GM21526 (cell line): ENCODE data around the gene PLA2G6.

Source experiments
- ATAC-seq: cut with Tn5 transposase; IDR thresholded peaks from one replicate; pipeline ENCODE4 v1.9.1; 2021; ENCODE audit warnings: moderate library complexity; ENCODE audit not compliant: unreplicated experiment, low FRiP score

Gene PLA2G6

GRCh38 chr22:38075105-38075825 lies 106.4 kb downstream of the PLA2G6 start:
- no peak for ATAC-seq

DNA sequence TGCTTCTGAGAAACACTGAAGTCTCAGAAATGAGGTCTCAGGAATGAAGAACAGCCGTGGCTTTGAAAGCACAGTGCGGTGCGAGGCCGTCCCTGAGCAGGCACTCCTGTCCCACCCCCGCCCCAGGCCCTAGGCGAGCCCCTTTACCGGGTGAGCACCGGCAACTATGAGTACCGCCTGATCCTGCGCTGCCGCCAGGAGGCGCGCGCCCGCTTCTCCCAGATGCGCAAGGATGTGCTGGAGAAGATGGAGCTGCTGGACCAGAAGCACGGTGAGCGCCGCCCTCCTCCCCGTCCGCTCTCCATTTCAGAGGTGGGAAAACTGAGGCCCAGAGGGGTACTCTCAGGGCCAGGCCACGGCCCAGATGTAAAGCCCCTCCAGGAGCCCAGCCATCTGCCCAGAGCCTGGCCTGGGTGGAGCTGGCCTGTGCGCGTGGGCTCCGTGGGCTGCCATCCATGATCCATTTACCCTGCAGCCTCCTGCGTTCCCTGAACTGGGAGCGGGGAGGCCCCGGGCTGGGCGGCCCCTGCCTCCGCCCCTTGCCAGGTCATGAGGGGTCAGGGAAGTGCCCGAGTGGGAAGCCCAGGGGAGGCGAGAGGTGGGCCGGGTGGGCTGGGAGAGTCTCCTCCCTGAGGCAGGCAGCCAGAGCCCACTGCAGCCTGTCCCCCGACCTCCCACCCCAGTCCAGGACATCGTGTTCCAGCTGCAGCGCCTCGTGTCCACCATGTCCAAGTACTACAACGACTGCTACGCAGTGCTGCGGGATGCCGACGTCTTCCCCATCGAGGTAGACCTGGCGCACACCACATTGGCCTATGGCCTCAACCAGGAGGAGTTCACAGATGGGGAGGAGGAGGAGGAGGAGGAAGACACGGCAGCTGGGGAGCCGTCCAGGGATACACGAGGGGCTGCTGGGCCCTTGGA lies 107.2 kb downstream of the PLA2G6 start:
- ATAC-seq = no peak

DNA sequence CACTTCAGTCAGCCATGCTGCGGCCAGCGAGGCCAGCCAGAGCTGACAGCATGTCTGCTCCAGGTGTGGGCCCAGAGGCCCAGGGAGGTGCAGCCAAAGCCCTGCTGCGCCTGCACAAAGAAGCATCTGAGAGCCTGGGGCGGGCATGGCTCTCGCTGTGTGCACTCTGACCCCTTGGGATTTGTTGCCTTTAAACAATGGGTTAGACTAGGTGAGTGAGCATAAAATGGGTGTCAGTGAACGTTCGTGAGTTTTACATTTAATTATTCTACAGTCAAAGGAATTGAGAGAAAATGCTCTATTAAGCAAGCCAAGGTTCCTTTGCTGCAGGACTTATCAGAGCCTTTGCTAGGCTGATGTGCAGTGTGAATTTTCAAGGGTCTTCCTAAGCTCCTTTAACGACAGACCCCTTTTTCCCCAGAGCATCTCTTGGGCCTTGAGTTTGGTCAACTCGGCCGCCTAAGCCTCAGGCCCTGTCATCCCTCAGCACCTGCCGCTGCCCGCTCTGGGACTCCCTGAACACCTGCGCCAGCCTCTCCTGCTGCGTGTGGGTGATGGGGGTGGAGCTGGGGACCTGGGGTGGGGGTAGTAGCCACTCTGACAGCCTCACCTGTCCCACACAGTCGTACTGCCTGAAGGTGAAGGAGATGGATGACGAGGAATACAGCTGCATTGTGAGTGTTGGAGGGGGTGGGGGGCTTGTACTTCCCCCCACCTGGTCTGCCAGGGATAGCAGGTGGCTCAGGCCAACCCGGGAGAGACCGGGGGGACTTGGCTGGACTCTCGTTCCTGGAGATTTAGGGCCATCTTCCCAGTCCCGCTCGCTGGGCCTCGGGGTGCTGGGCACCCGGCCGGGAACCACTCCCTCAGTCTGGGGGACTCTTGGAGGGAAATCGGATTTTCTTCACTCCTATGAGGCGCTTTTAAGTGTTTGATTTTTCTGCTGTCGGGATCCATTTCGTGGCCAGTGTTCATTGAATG lies 108.2 kb downstream of the PLA2G6 start:
- ATAC-seq = no peak

DNA sequence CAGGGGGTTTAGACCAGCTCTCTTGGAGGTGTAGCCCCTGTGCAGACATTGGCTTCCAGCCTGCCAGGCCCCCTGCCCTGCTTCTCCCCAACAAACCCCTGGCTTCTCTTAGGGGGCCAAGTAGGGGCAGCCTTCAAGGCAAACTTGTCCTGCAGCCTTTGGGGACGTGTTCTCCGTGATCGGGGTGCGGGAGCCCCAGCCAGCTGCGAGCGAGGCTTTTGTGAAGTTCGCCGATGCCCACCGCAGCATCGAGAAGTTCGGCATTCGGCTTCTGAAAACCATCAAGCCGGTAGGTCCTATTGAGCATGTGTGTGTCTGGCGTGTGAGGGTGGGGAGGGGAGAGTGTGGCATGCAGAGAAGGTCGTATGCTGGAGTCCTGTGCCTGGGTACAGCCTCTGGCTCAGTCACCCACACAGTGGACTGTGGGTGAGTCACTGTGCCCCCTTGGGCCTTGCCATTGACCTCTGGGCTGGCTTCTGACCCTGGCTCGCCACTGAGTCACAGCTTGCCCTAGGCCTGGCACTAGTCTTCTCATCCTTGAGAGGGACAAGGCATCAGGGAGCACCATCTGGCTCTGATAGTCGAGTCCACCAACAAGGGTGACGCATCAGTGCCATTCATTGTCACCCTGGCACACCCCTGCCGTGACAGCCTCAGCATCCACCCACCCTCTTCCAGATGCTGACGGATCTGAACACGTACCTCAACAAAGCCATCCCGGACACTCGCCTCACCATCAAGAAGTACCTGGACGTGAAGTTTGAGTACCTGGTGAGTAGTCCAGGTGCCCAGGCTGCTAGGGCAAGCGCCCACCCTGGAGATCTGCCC lies 109.1 kb downstream of the PLA2G6 start:
- no peak for ATAC-seq

- no peak for ATAC-seq
Measured at GRCh38 chr22:38071421-38072321, 110.0 kb downstream of the PLA2G6 start.

DNA sequence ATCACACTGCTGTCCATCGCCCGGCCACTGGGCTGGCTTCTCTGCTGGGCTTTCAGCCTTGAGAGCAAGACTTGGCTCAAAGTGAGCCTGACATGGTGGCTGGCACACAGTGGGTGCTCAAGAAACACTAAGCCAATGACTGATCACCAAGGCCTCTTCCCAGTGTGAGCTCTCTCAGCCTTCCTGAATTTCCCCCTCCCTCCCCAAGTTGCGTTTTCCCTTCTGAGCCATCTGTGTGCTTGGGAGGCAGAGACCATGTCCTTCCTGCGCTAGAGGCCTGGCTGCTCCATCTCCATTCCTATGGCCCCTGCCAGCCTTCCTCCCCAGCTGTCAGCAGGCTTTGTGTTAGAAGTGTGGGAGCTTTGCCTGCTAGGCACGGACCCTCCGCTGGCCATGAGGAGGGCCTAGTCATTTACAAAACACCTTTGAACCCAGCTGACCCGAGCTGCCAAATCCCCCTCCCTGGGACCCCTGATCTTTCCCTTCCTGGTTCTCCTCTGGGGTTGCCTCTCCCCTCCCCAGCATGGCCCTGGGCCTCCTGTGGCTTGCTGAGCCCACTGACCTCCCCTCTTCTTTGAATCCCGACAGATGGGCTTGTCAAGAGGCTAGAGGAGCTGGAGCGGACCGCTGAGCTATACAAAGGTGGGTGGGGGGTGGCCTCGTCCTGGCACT lies 111.2 kb downstream of the PLA2G6 start:
- ATAC-seq = no peak

- ATAC-seq = no peak
Measured at GRCh38 chr22:38069372-38070249, 112.0 kb downstream of the PLA2G6 start.

DNA sequence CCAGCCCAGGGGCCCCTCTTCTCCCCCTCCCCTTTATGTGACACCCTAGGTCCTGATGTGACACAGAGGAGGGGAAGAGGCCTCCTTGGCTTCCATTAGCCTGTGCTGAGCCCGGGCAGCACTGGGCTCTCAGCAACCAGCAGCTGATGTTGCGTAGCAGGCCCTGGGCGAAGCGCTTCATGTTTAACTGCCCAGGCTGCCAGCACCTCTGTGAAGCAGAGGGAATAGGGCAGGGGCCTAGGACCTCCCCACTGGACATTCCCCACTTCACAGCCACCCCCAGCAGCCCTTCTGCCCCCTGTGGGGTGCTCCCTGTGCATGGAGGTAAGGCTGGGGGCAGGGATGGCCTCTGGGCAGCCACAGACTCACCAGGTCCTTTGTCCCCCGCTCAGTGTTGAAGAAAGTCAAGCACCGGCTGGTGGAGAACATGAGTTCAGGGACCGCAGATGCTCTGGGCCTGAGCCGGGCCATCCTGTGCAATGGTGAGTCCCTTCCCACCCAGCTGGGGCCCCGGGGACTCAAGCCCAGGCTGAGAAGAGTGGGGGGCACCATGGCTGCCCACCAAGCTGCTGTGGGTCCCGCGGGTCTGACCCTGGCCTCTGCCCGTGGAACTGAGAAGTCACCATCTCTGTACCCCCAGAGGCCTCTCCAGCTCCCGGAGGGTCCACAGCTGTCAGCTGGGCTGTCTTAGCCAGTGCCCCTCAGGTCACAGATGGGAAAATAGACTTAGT lies 112.8 kb downstream of the PLA2G6 start:
- ATAC-seq = no peak

GRCh38 chr22:38067761-38068360 lies 113.8 kb downstream of the PLA2G6 start:
- ATAC-seq = no peak

- ATAC-seq = no peak
Measured at GRCh38 chr22:38067028-38067415, 114.6 kb downstream of the PLA2G6 start.

- ATAC-seq = no peak
Measured at GRCh38 chr22:38066381-38067027, 115.1 kb downstream of the PLA2G6 start.

GRCh38 chr22:38065539-38065938 lies 116.1 kb downstream of the PLA2G6 start:
- ATAC-seq = no peak

GRCh38 chr22:38062791-38063190 lies 118.8 kb downstream of the PLA2G6 start:
- no peak for ATAC-seq
